HL-60/S4 treated with retinoic acid at 250 ng/mL for 4 days and 3 days (cell line): Measurements from ENCODE around the gene MYH4.

Experiments
- in situ Hi-C: fragments of 300-500 bp; cut with MboI; formaldehyde crosslinking; loops from 2 replicates; pipeline ENCODE4 v1.7.0; 2022; ENCODE audit warnings: low sequenced_read_pairs

Gene MYH4

GRCh38 chr17:10421900-10422542 lies 47.3 kb downstream of the MYH4 start, which contains the start of gene MYH8:
MYH8 (minus strand) TSS chr17:10421950; CDS start chr17:10420227, 1,723 bp downstream.
- in situ Hi-C loops = no loop called here

DNA sequence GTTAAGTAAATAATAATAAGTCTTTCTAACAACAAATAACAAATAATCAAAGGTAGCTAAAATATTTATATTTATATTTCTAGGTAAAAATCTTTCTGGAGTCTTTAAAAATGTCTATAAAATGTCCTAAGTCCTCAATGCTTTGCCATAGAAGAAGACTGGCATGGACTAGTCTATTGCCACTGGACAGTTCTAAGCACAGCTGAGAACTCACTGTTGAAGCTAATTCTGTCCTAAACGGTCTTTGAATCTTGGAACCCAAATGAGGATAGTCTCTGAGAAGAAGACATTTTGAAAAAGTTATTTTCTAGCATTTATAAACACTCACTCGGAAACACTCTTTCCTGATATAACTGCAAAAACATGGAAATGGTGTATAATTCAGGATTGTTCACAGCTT lies 48.1 kb downstream of the MYH4 start:
- in situ Hi-C loops = no loop called here

DNA sequence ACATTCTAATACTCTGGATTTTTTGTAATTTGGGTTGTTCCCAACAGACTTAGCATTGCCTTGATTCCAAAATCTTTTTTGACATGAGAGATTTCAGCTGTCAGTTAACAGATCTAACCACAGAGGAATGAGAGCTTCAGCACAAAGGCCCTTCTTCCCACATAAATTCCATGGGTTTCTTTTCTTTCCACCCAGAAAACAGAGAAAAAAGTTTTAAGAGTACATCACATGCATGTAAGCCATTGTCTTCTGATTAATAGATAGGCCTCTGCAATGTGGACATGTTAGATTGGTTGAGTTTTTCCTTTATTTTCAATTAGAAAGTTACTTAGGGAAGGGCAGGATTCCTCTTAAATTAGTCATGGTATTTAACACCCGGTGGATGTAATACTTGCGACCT lies 48.5 kb downstream of the MYH4 start:
- in situ Hi-C loops = no loop called here

GRCh38 chr17:10417431-10417830 lies 51.9 kb downstream of the MYH4 start:
- in situ Hi-C loops = no loop called here

GRCh38 chr17:10415161-10415560 lies 54.2 kb downstream of the MYH4 start:
- in situ Hi-C loops = no loop called here

DNA sequence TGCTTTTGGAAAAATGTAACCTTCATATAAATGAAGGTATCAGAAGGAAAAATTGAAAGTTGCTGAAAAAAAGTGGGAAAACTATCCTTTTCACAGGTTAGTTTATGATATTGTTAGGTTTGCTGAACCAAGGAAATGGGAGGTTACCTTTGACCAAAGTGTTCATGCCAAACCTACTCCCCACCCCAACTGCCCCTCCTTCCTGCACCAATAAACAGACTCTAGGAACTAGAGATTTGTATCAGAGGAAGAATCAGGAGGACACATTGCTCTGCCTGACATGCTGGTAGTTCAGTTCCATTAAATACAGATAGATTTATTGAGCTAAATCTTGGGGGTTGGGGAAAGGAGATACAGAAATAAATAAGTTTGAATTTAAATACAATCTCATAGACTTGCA lies 65.8 kb downstream of the MYH4 start:
- in situ Hi-C loops = no loop called here

GRCh38 chr17:10398352-10398751 lies 71.0 kb downstream of the MYH4 start:
- in situ Hi-C loops = no loop called here

DNA sequence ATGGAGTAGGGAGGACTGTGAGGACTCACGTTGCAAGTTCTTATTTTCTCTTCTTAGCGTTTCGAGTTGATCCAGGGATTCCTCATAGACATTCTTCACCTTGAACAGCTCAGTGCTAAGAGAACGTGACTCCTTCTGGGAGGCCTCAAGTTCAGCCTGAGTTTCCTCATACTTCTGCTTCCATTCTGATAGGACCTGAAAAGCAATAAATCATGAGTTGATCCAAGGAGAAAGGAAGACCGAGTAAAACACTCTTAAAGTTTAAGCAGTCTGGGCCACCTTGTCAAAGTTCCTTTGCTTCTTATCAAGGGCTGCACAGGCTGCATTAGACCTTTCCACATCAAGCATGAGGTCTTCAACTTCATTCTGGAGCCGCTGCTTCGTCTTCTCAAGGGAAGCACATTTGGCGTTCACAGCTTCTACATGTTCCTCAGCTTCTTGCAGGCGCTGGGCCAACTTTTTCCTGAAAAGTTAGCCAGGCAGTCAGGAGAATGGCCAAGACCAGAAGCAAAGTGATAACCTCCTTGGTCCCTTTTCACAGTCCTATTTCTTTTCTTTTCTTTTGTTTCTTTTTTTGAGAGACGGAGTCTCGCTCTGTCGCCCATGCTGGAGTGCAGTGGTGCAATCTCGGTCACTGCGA lies 72.7 kb downstream of the MYH4 start:
- in situ Hi-C loops = no loop called here

- in situ Hi-C loops = no loop called here
Measured at GRCh38 chr17:10394201-10394887, 75.0 kb downstream of the MYH4 start.
